Endothelial cell of umbilical vein (primary cell): ENCODE results near the gene ZNF600. TPM values are rescaled to one million over a fixed set of nuclear protein-coding genes. Genes with fewer than 3 reads are reported as not detected.
"Not testable (repeated sequence)": the region's sequence is repeated elsewhere in the genome, so short reads cannot be mapped to it uniquely, and the experiment has no call there.

Experiments
- BruUV-seq: library from RNA; stranded (reverse); fragments of 400-500 nt; replicated peaks from 2 replicates; lab custom pipeline; 2021; lab: Mats Ljungman, UMichigan
- CTCF ChIA-PET: fragments of 300-600, 350-600 bp; sonication (Branson Sonifier 250); formaldehyde crosslinking; loops from one replicate; lab custom pipeline; 2021; ENCODE audit warnings: antibody characterized with exemption, inconsistent platforms; lab: Charles Lee
- POLR2A ChIA-PET: fragments of 300-600, 350-600 bp; sonication (Branson Sonifier 250); formaldehyde crosslinking; loops from one replicate; lab custom pipeline; 2021; ENCODE audit warnings: antibody characterized with exemption, inconsistent platforms; lab: Charles Lee
- DNase-seq: peaks from one replicate; pipeline ENCODE4 v3.0.0-alpha.2; 2011; ENCODE audit warnings: low read depth, low spot score
- FAIRE-seq: peaks from 2 replicates; lab custom pipeline; 2011; peaks lifted over from hg19 to GRCh38; lab: Jason Lieb, UNC
- H2AFZ ChIP-seq: 2 replicates; pipeline ENCODE4 v1.6.0; 2012; ENCODE audit warnings: low read depth, low read length, control low read depth, inconsistent platforms
- H3K27ac ChIP-seq: 2 replicates; pipeline ENCODE4 v1.5.1; 2011; ENCODE audit warnings: low read depth, mild to moderate bottlenecking, control low read depth, low read length, moderate library complexity; ENCODE audit not compliant: insufficient read depth
- H3K27me3 ChIP-seq, 2 experiments: 2 replicates each; pipeline versions ENCODE4 v1.6.0 to v1.6.1; 2011; ENCODE audit warnings: low read length in 2 of 2, mixed read lengths in 1 of 2; ENCODE audit not compliant: control insufficient read depth in 2 of 2, insufficient read depth in 2 of 2
- H3K36me3 ChIP-seq, 2 experiments: 2 replicates in 1 of 2; 3 replicates in 1 of 2; pipeline ENCODE4 v1.5.1; 2011; ENCODE audit warnings: low read length in 2 of 2, mild to moderate bottlenecking in 1 of 2, moderate library complexity in 1 of 2; ENCODE audit not compliant: control insufficient read depth in 2 of 2, insufficient read depth in 2 of 2; ENCODE audit errors: extremely low read depth in 1 of 2
- H3K4me1 ChIP-seq: 3 replicates; pipeline ENCODE4 v1.5.1; 2011; ENCODE audit warnings: mild to moderate bottlenecking, low read length; ENCODE audit not compliant: control insufficient read depth, insufficient read depth; ENCODE audit errors: extremely low read depth
- H3K4me2 ChIP-seq: 2 replicates; pipeline ENCODE4 v1.6.1; 2011; ENCODE audit warnings: low read length, control low read depth, mixed read lengths; ENCODE audit not compliant: insufficient read depth
- H3K4me3 ChIP-seq, 3 experiments: fragments of 200-600 bp in 1 of 3; sonication (generic), shearing (Covaris generic) in 1 of 3; replicated peaks in 1 of 3; 2 replicates each; pipeline ENCODE4 v1.5.1; 2011 to 2016; ENCODE audit warnings: control low read depth in 3 of 3, low read length in 3 of 3, mild to moderate bottlenecking in 2 of 3, inconsistent platforms in 1 of 3, low read depth in 1 of 3, moderate library complexity in 1 of 3; ENCODE audit not compliant: insufficient read depth in 1 of 3
- H3K79me2 ChIP-seq: 2 replicates; pipeline ENCODE4 v1.6.0; 2012; ENCODE audit warnings: low read length, inconsistent platforms; ENCODE audit not compliant: control insufficient read depth, insufficient read depth
- H3K9ac ChIP-seq: replicated peaks from 2 replicates; pipeline ENCODE3; 2011; ENCODE audit warnings: low read length, control low read depth; ENCODE audit not compliant: insufficient read depth; ENCODE audit errors: extremely low read depth
- H3K9me1 ChIP-seq: replicated peaks from 3 replicates; pipeline ENCODE4 v1.6.0; 2011; ENCODE audit warnings: mild to moderate bottlenecking, low read length; ENCODE audit not compliant: control insufficient read depth, insufficient read depth; ENCODE audit errors: extremely low read depth
- H3K9me3 ChIP-seq: replicated peaks from 2 replicates; pipeline ENCODE4 v1.5.1; 2012; ENCODE audit warnings: low read length, inconsistent platforms; ENCODE audit not compliant: control insufficient read depth, insufficient read depth
- H4K20me1 ChIP-seq: replicated peaks from 2 replicates; pipeline ENCODE3; 2011; ENCODE audit warnings: mild to moderate bottlenecking, low read length; ENCODE audit not compliant: control insufficient read depth, insufficient read depth; ENCODE audit errors: extremely low read depth
- CTCF ChIP-seq, 2 donors: IDR thresholded peaks; 1 replicate in 1 of 2; 2 replicates in 1 of 2; pipeline ENCODE4 v1.5.1; 2011; ENCODE audit warnings: low read length in 2 of 2, mild to moderate bottlenecking in 2 of 2, moderate library complexity in 2 of 2, control low read depth in 1 of 2, inconsistent platforms in 1 of 2, low read depth in 1 of 2; ENCODE audit not compliant: insufficient read depth in 1 of 2; ENCODE audit errors: extremely low read depth in 1 of 2
- EZH2 ChIP-seq: IDR thresholded peaks from 2 replicates; pipeline ENCODE4 v1.6.1; 2012; ENCODE audit warnings: borderline replicate concordance, low read depth, mild to moderate bottlenecking, moderate library complexity, low read length, inconsistent platforms; ENCODE audit not compliant: severe bottlenecking
- FOS ChIP-seq: IDR thresholded peaks from 2 replicates; pipeline ENCODE4 v1.6.1; 2011; ENCODE audit warnings: mild to moderate bottlenecking, low read length, moderate library complexity, borderline replicate concordance; ENCODE audit not compliant: insufficient read depth
- GATA2 ChIP-seq: IDR thresholded peaks from 2 replicates; pipeline ENCODE4 v1.7.0; 2011; ENCODE audit warnings: low read depth, mild to moderate bottlenecking, moderate library complexity, mixed read lengths, low read length; ENCODE audit not compliant: insufficient read length, insufficient read depth
- JUN ChIP-seq: IDR thresholded peaks from 2 replicates; pipeline ENCODE4 v1.6.1; 2011; ENCODE audit warnings: borderline replicate concordance, low read depth; ENCODE audit not compliant: insufficient read length, insufficient read depth
- MAX ChIP-seq: IDR thresholded peaks from 2 replicates; pipeline ENCODE4 v1.6.1; 2011; ENCODE audit not compliant: insufficient read depth, insufficient read length
- MYC ChIP-seq: IDR thresholded peaks from one replicate; pipeline ENCODE4 v1.6.1; 2011; ENCODE audit warnings: mild to moderate bottlenecking, low read depth, low read length
- POLR2A ChIP-seq: IDR thresholded peaks from 2 replicates; pipeline ENCODE4 v1.6.1; 2012; ENCODE audit warnings: low read depth, mild to moderate bottlenecking, control low read depth, low read length
- POLR2AphosphoS5 ChIP-seq: IDR thresholded peaks from 2 replicates; pipeline ENCODE4 v1.6.1; 2012; ENCODE audit warnings: low read depth, mild to moderate bottlenecking, control low read depth, low read length, moderate library complexity; ENCODE audit not compliant: insufficient read depth
- dilution Hi-C: fragments of 300-500 bp; cut with MboI; formaldehyde crosslinking; loops from one replicate; pipeline ENCODE4 v1.15.0; 2019; ENCODE audit warnings: low sequenced_read_pairs; ENCODE audit not compliant: extremely low pct_ligation_motif_present
- intact Hi-C: fragments of 100-400 bp; cut with micrococcal nuclease; formaldehyde crosslinking; loops from one replicate; pipeline ENCODE4 v1.10.0; 2022
- polyA plus RNA-seq, 4 experiments: library from polyadenylated mRNA; depleted of rRNA in 3 of 4; stranded (reverse) in 3 of 4; unstranded in 1 of 4; fragments of >200 nt; gene quantifications; 2 replicates each; pipeline versions ENCODE4 v1.2.1 to v1.2.3, GENCODE V29; 2011 to 2012; ENCODE audit warnings: missing spikeins in 1 of 4
- total RNA-seq: library from RNA; stranded (reverse); gene quantifications from 2 replicates; pipeline ENCODE4 v1.2.3, GENCODE V29; 2021

ZNF600 gene
- total and polyA plus RNA-seq, 2 donors (not counting 3 experiments of a cell fraction or from before 2014, with no cell fraction given), result 5.2 to 5.8 TPM

- Histone ChIP-seq H3K9me3 (no peaks in the 10 kb centered on the region), H3K36me3 (no peaks in the 10 kb centered on the region), H3K27me3 (no peaks in the 10 kb centered on the region), H2AFZ (peak overlapping the region; percentile 91), H3K9ac (peak overlapping the region; percentile 96), H4K20me1 (no peaks in the 10 kb centered on the region), H3K4me3 (peak overlapping the region; percentile 47 to 96 (median 93)), H3K4me2 (peak overlapping the region; percentile 64), H3K27ac (peak overlapping the region; percentile 84), H3K9me1 (no peaks in the 10 kb centered on the region), H3K79me2 (peaks cover 3% of the 10 kb centered on the region), H3K4me1 (peaks cover 9% of the 10 kb centered on the region)
- DNase-seq, result no peak
- ChIA-PET POLR2A (no interaction called here), CTCF (no interaction called here)
- intact Hi-C loops, result loop anchor here (10.0 kb wide), 1 partner anchor 230 kb away; the partner anchor contains the start of gene ZNF816
- no peak for TF ChIP-seq POLR2A
- TF ChIP-seq MYC, result no peak
- no peak for TF ChIP-seq MAX
- TF ChIP-seq GATA2, result no peak
- TF ChIP-seq CTCF (IDR thresholded peaks at IDR 0.05; ENCODE audit: extremely low read depth in 1 of 2, insufficient read depth in 1 of 2, low read depth in 1 of 2, low read length in 2 of 2), result no peak
- TF ChIP-seq POLR2AphosphoS5, result no peak
- TF ChIP-seq FOS, result no peak
- TF ChIP-seq JUN, result no peak
- TF ChIP-seq EZH2, result no peak
- TSS peak; percentile 95 for BruUV-seq
- no peak for FAIRE-seq
- dilution Hi-C loops, result no loop called here
Observed at GRCh38 chr19:52734331-52734892, 52.2 kb downstream of the ZNF600 start.

GRCh38 chr19:52726051-52726450 is 60.5 kb downstream of the ZNF600 start:
- dilution Hi-C loops, POLR2A ChIA-PET, H3K9me3 ChIP-seq, H3K9ac ChIP-seq, H3K9me1 ChIP-seq, H3K4me1 ChIP-seq, H3K79me2 ChIP-seq, H3K36me3 ChIP-seq, H3K4me3 ChIP-seq, H2AFZ ChIP-seq, H3K4me2 ChIP-seq, intact Hi-C loops, FAIRE-seq, H3K27ac ChIP-seq, BruUV-seq, H3K27me3 ChIP-seq, CTCF ChIA-PET, H4K20me1 ChIP-seq, DNase-seq: not testable (repeated sequence)
